Adrenal gland (tissue), 12 donors: ENCODE measurements around the gene AKT1S1. TPM values are rescaled to one million over a fixed set of nuclear protein-coding genes. Genes with fewer than 3 reads are reported as not detected.

Source experiments
- DNase-seq, 7 donors: peaks; one replicate each; pipeline ENCODE4 v3.0.0-alpha.2; 2019 to 2020
- H3K27ac ChIP-seq, 5 donors: fragments of 200-600 bp; sonication (generic) in 4 of 5; 1 replicate in 3 of 5; 2 replicates in 2 of 5; pipeline versions ENCODE4 v1.5.1 to v1.8.0; 2016 to 2020; ENCODE audit warnings: mild to moderate bottlenecking in 1 of 5
- H3K27me3 ChIP-seq: fragments of 200-600 bp; 2 replicates; pipeline ENCODE4 v1.8.0; 2021
- H3K36me3 ChIP-seq, 2 donors: fragments of 200-600 bp; replicated peaks in 1 of 2; 1 replicate in 1 of 2; 2 replicates in 1 of 2; pipeline versions ENCODE4 v1.5.1 to v1.8.0; 2018 to 2022
- H3K4me1 ChIP-seq, 2 donors: fragments of 200-600 bp; replicated peaks in 1 of 2; 1 replicate in 1 of 2; 2 replicates in 1 of 2; pipeline versions ENCODE4 v1.5.1 to v1.8.0; 2018 to 2021
- H3K4me3 ChIP-seq, 4 donors: fragments of 200-600 bp; sonication (generic) in 3 of 4; one replicate each; pipeline ENCODE4 v1.5.1; 2016 to 2018
- H3K9me3 ChIP-seq, 3 donors: fragments of 200-600 bp; sonication (generic) in 1 of 3; replicated peaks in 1 of 3; 1 replicate in 2 of 3; 2 replicates in 1 of 3; pipeline versions ENCODE4 v1.5.1 to v1.8.0; 2016 to 2021
- CTCF ChIP-seq, 6 experiments: fragments of 450-650 bp in 4 of 6; fragments of 200-600 bp in 2 of 6; sonication (generic) in 1 of 6; IDR thresholded peaks; 1 replicate in 5 of 6; 2 replicates in 1 of 6; pipeline versions ENCODE4 v1.5.1 to v1.8.0; 2016 to 2021; ENCODE audit warnings: antibody characterized with exemption in 6 of 6, mild to moderate bottlenecking in 2 of 6, moderate library complexity in 1 of 6
- POLR2A ChIP-seq, 2 donors: fragments of 450-650 bp; IDR thresholded peaks; one replicate each; pipeline ENCODE4 v1.6.1; 2017; ENCODE audit warnings: antibody characterized with exemption in 2 of 2, mild to moderate bottlenecking in 2 of 2, moderate library complexity in 1 of 2
- WGBS, 4 donors: extraction: QIAGEN DNeasy Blood & Tissue Kit in 2 of 4; methylation state at CpG; one replicate each; pipeline versions ENCODE4 v1.1.5 to v1.1.7; 2013 to 2017; 5-methylcytosine and 5-hydroxymethylcytosine counted together
- intact Hi-C, 2 donors: fragments of 100-400 bp; cut with DNase I; formaldehyde crosslinking; loops; one replicate each; pipeline versions ENCODE4 v1.14.1 to v1.15.0; 2022 to 2023
- polyA plus RNA-seq, 3 donors: library from polyadenylated mRNA; stranded (reverse); fragments of 200-250 nt in 2 of 3; fragments of 350-450 nt in 1 of 3; fragmentation: Illumina TruSeq in 1 of 3; extraction: RNeasy Lipid Tissue Mini Kit (QIAGEN cat#74804) in 1 of 3; gene quantifications; one replicate each; pipeline ENCODE4 v1.2.3, GENCODE V29; 2013 to 2014
- total RNA-seq, 9 donors: library from RNA; depleted of rRNA in 4 of 9; stranded (reverse); fragments of >200 nt in 4 of 9; fragments of 120-200 nt in 1 of 9; fragmentation: NEBNext Ultra II Directional in 1 of 9; extraction: Animal tissue kit (Norgen Biotek cat#: 25700) in 1 of 9; gene quantifications; one replicate each; pipeline versions ENCODE4 v1.1.0 to v1.2.4, GENCODE V29; 2013 to 2023
- donor health status: healthy with polysubstance abuse.
- donor health status: Bipolar disorder and iron deficiency.
- donor health status: DM: yes; HTN: yes; CAD: no.
- donor health status: DM: no; HTN: no; CAD: no.
- donor health status: DM: no; HTN: no; CAD: no.
- donor health status: DM: yes; HTN: yes; CAD: no.

Gene AKT1S1
- total and polyA plus RNA-seq, 12 donors: 19.8 to 89.6 (median 59.1) TPM

GRCh38 chr19:49876422-49877019 is 634 bp downstream of the AKT1S1 start:
- no peaks in the 10 kb centered on the region for H3K27me3 ChIP-seq
- H3K4me3 ChIP-seq: peak overlapping the region; percentile 84 to 95 (median 90)
- peaks cover 0 to 29% of the 10 kb centered on the region in 2 donors for H3K36me3 ChIP-seq
- peak; percentile 97 to 99 (median 99) for DNase-seq
- intact Hi-C loops: no loop called here
- H3K9me3 ChIP-seq: no peaks in the 10 kb centered on the region
- WGBS, 4 donors: 0% methylated on average over 11 to 46 of the region's 46 CpGs
- peaks cover 16 to 26% of the 10 kb centered on the region in 2 donors for H3K4me1 ChIP-seq
- TF ChIP-seq CTCF (IDR thresholded peaks at IDR 0.05) (no peak), POLR2A (IDR thresholded peaks at IDR 0.05) (peak in 1 of 2 donors; percentile 42)
- peak overlapping the region; percentile 84 to 99 (median 99) for H3K27ac ChIP-seq

- intact Hi-C loops: no loop called here
- peaks cover 16 to 31% of the 10 kb centered on the region in 2 donors for H3K4me1 ChIP-seq
- peak overlapping the region; percentile 84 to 99 (median 99) for H3K27ac ChIP-seq
- no peaks in the 10 kb centered on the region for H3K27me3 ChIP-seq
- H3K9me3 ChIP-seq: no peaks in the 10 kb centered on the region
- TF ChIP-seq CTCF (IDR thresholded peaks at IDR 0.05) (no peak), POLR2A (IDR thresholded peaks at IDR 0.05) (no peak)
- WGBS, 4 donors: 1 to 3% (median 1%) methylated on average over 21 to 28 of the region's 28 CpGs
- peak overlapping the region; percentile 84 to 95 (median 90) for H3K4me3 ChIP-seq
- peaks cover 0 to 29% of the 10 kb centered on the region in 2 donors for H3K36me3 ChIP-seq
- DNase-seq: peak; percentile 57 to 81 (median 67)
Measured at GRCh38 chr19:49875857-49876421, 1.2 kb downstream of the AKT1S1 start.

- Histone ChIP-seq H3K27me3 (no peaks in the 10 kb centered on the region), H3K36me3 (peaks cover 0 to 21% of the 10 kb centered on the region in 2 donors), H3K9me3 (no peaks in the 10 kb centered on the region), H3K27ac (peak overlapping the region in 4 of 5 donors; percentile 96 to 99 (median 99)), H3K4me1 (peaks cover 23 to 39% of the 10 kb centered on the region in 2 donors), H3K4me3 (peak overlapping the region in 1 of 4 donors; percentile 84)
- TF ChIP-seq CTCF (IDR thresholded peaks at IDR 0.05) (no peak), POLR2A (IDR thresholded peaks at IDR 0.05) (no peak)
- 71 to 90% (median 81%) methylated on average over 3 to 4 of the region's 4 CpGs for WGBS, 4 donors
- no peak for DNase-seq
- intact Hi-C loops: no loop called here
Measured at GRCh38 chr19:49875177-49875576, 2.0 kb downstream of the AKT1S1 start.

- no peaks in the 10 kb centered on the region for H3K9me3 ChIP-seq
- DNase-seq: no peak
- no peak overlapping the region for H3K4me3 ChIP-seq
- TF ChIP-seq CTCF (IDR thresholded peaks at IDR 0.05): no peak
- TF ChIP-seq POLR2A (IDR thresholded peaks at IDR 0.05): no peak
- 86 to 93% (median 86%) methylated on average over 8 to 11 of the region's 11 CpGs for WGBS, 4 donors
- H3K27me3 ChIP-seq: no peaks in the 10 kb centered on the region
- peaks cover 0 to 16% of the 10 kb centered on the region in 2 donors for H3K36me3 ChIP-seq
- H3K27ac ChIP-seq: peak overlapping the region in 2 of 5 donors; percentile 17 to 99
- peaks cover 27 to 43% of the 10 kb centered on the region in 2 donors for H3K4me1 ChIP-seq
- intact Hi-C loops: no loop called here
Measured at GRCh38 chr19:49874503-49875157, 2.5 kb downstream of the AKT1S1 start.
